Measurements from ENCODE around the gene SH3BGRL2. TPM values are rescaled to one million over a fixed set of nuclear protein-coding genes. Genes with fewer than 3 reads are reported as not detected.

Gene SH3BGRL2
- total and polyA plus RNA-seq, 2 of the 4 experiments (the other 2 are of a cell fraction), result 2.4 to 5.6 TPM

DNA sequence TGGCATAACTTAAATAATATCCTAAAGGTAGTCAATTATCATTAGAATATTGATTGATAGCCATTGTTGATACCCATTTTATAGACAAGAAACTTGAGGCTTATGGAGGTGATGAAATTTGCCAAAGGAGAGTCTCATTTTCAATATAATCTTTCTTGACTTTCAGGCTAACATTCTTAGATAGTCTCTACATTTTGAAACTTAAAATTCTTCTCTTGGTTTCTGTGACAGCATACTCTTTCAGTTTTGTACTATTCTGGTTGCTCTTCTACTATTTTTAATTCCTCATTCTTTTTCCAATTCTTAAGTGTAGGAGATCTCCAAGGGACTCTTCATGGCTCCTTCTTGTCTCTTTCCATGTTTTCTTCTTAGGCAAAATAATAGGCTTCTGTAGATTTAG, 3.7 kb upstream of the SH3BGRL2 start:
- H3K9me3 ChIP-seq (ENCODE audit: control insufficient read depth, insufficient read depth, low read length), result no peaks in the 10 kb centered on the region
- no peak for TF ChIP-seq NFE2L2 (IDR thresholded peaks at IDR 0.05; ENCODE audit: low read depth, low read length)
- TF ChIP-seq MXI1 (IDR thresholded peaks at IDR 0.05; ENCODE audit: borderline replicate concordance, low read depth, low read length), result no peak
- TF ChIP-seq CHD1 (IDR thresholded peaks at IDR 0.05; ENCODE audit: low read depth, low read length), result no peak
- TF ChIP-seq RAD21 (IDR thresholded peaks at IDR 0.05; ENCODE audit: low read length), result no peak
- TF ChIP-seq MAZ (IDR thresholded peaks at IDR 0.05; ENCODE audit: borderline replicate concordance, low read depth, low read length), result no peak
- no peak for TF ChIP-seq FOS (IDR thresholded peaks at IDR 0.05; ENCODE audit: low read depth, low read length)
- no peak for TF ChIP-seq SMC3 (IDR thresholded peaks at IDR 0.05; ENCODE audit: low read depth, low read length)
- TF ChIP-seq USF2 (IDR thresholded peaks at IDR 0.05; ENCODE audit: low read depth, low read length), result no peak
- TF ChIP-seq CTCF (conservative IDR thresholded peaks at IDR 0.05; ENCODE audit: low read depth, low read length), result no peak
- no peak for TF ChIP-seq RFX5 (IDR thresholded peaks at IDR 0.05; ENCODE audit: low read depth, low read length)
- no peak for TF ChIP-seq CEBPB (IDR thresholded peaks at IDR 0.05; ENCODE audit: low read depth, low read length)
- no peak for TF ChIP-seq RCOR1 (IDR thresholded peaks at IDR 0.05; ENCODE audit: insufficient replicate concordance, low read length)
- no peak for TF ChIP-seq BHLHE40 (IDR thresholded peaks at IDR 0.05; ENCODE audit: low read depth, low read length)
- no peak for TF ChIP-seq ELK1 (IDR thresholded peaks at IDR 0.05; ENCODE audit: borderline replicate concordance, low read depth, low read length)
- H3K18ac ChIP-seq (ENCODE audit: low read depth, low read length), result no peak overlapping the region
- H3K36me3 ChIP-seq (ENCODE audit: control insufficient read depth, insufficient read depth, low read length), result no peaks in the 10 kb centered on the region
- H4K20me1 ChIP-seq (ENCODE audit: insufficient read depth, low read length), result no peaks in the 10 kb centered on the region
- no peak overlapping the region for H3K23ac ChIP-seq (ENCODE audit: low read depth, low read length)
- H2BK15ac ChIP-seq (ENCODE audit: low read depth, low read length), result no peak overlapping the region
- H3K27me3 ChIP-seq (ENCODE audit: control insufficient read depth, insufficient read depth, low read length), result peaks cover 2% of the 10 kb centered on the region
- no peak overlapping the region for H2BK20ac ChIP-seq (ENCODE audit: low read depth, low read length)
- no peak overlapping the region for H2BK120ac ChIP-seq (ENCODE audit: low read depth, low read length)
- H3K56ac ChIP-seq (ENCODE audit: extremely low read depth, insufficient read depth, low read length), result no peak overlapping the region
- H3K4ac ChIP-seq (ENCODE audit: low read depth, low read length), result no peak overlapping the region
- no peak overlapping the region for H4K5ac ChIP-seq (ENCODE audit: low read depth, low read length)
- no peaks in the 10 kb centered on the region for H3K79me1 ChIP-seq (ENCODE audit: low read depth in 1 of 2, low read length in 2 of 2)
- dilution Hi-C loops (cut with HindIII; ENCODE audit: low sequenced_read_pairs, unreplicated experiment) (no loop called here), intact Hi-C loops (cut with micrococcal nuclease) (no loop called here), in situ Hi-C loops (cut with MboI; ENCODE audit: low sequenced_read_pairs) (no loop called here)
- ChIA-PET POLR2A (ENCODE audit: unreplicated experiment) (no interaction called here), CTCF (no interaction called here)
- no peak overlapping the region for H2AK9ac ChIP-seq (replicated peaks; ENCODE audit: low read depth, low read length, poor library complexity)
- H3K9ac ChIP-seq (ENCODE audit: low read depth, low read length), result no peak overlapping the region
- H3K4me1 ChIP-seq (ENCODE audit: control insufficient read depth, insufficient read depth, low read length), result peaks cover 3% of the 10 kb centered on the region; the same call in 1 of the 2 replicates
- no peak overlapping the region for H3K4me3 ChIP-seq (ENCODE audit: insufficient read depth, low read depth, low read length)
- no peak overlapping the region for H4K8ac ChIP-seq (ENCODE audit: low read depth in 2 of 2, low read length in 2 of 2)
- H4K91ac ChIP-seq (ENCODE audit: insufficient read depth, low read depth, low read length), result no peak overlapping the region
- ATAC-seq (ENCODE audit: low read depth) (no peak), DNase-seq (no peak)
- peaks cover 3% of the 10 kb centered on the region; the same call in 1 of the 2 replicates for H3K9me1 ChIP-seq (ENCODE audit: insufficient read depth, low read length)
- BruUV-seq (replicated peaks), result no TSS peak
- H2AK5ac ChIP-seq (ENCODE audit: low read depth, low read length), result no peak overlapping the region
- no peak overlapping the region for H2AFZ ChIP-seq (replicated peaks; ENCODE audit: low read length, poor library complexity)
- no peak overlapping the region for H3K27ac ChIP-seq (ENCODE audit: insufficient read depth, low read length)
- no peak overlapping the region for H2BK5ac ChIP-seq (ENCODE audit: low read depth, low read length, poor library complexity, severe bottlenecking)
- no peak overlapping the region for H3K14ac ChIP-seq (replicated peaks; ENCODE audit: low read depth, low read length)
- no peak overlapping the region for H3K4me2 ChIP-seq (ENCODE audit: low read depth, low read length)

Data from IMR-90 (cell line).